Activated CD4-positive, alpha-beta T cell treated with anti-CD3 and anti-CD28 coated beads for 36 hours (primary cell): Measurements from ENCODE around the gene PNPLA7. TPM values are rescaled to one million over a fixed set of nuclear protein-coding genes. Genes with fewer than 3 reads are reported as not detected.

Source experiments
- ATAC-seq: fragments of 200-7000 bp; cut with Tn5 transposase; one replicate; pipeline ENCODE4 v1.10.0; 2021; ENCODE audit warnings: mild to moderate bottlenecking, moderate library complexity
- CTCF ChIA-PET: fragments of 350-600 bp; sonication (Branson Sonifier 250); formaldehyde crosslinking; loops from one replicate; lab custom pipeline; 2021; ENCODE audit warnings: antibody characterized with exemption; lab: Charles Lee
- POLR2A ChIA-PET: fragments of 350-600 bp; sonication (Branson Sonifier 250); formaldehyde crosslinking; loops from one replicate; lab custom pipeline; 2021; ENCODE audit warnings: antibody characterized with exemption, inconsistent platforms; lab: Charles Lee
- DNase-seq: peaks from one replicate; pipeline ENCODE4 v3.0.0-alpha.2; 2020
- H3K27ac Mint-ChIP-seq: one replicate; pipeline ENCODE4 v1.8.0; 2021; ENCODE audit warnings: mixed read lengths
- H3K27me3 Mint-ChIP-seq: one replicate; pipeline ENCODE4 v1.8.0; 2021; ENCODE audit warnings: mixed read lengths
- H3K36me3 Mint-ChIP-seq: one replicate; pipeline ENCODE4 v1.8.0; 2021; ENCODE audit warnings: low read depth, mixed read lengths
- H3K4me1 Mint-ChIP-seq: one replicate; pipeline ENCODE4 v1.8.0; 2021; ENCODE audit warnings: mixed read lengths
- H3K4me3 Mint-ChIP-seq: one replicate; pipeline ENCODE4 v1.8.0; 2021; ENCODE audit warnings: mild to moderate bottlenecking, moderate library complexity, mixed read lengths
- H3K9me3 Mint-ChIP-seq: one replicate; pipeline ENCODE4 v1.8.0; 2021; ENCODE audit warnings: low read depth, mixed read lengths
- intact Hi-C, 2 experiments: fragments of 100-400 bp; cut with DNase I in 1 of 2; cut with micrococcal nuclease in 1 of 2; formaldehyde crosslinking; loops; one replicate each; pipeline versions ENCODE4 v1.14.2 to v1.15.1; 2022 to 2024; cut with DNase I, micrococcal nuclease
- total RNA-seq, 2 experiments: library from RNA; stranded (reverse); gene quantifications; one replicate each; pipeline ENCODE4 v1.2.3, GENCODE V29; 2021

PNPLA7 gene
- total RNA-seq, 2 experiments from 2014 or later = 3.1 to 3.6 TPM

- H3K4me3 Mint-ChIP-seq = peak overlapping the region; percentile 77
- H3K27me3 Mint-ChIP-seq = no peaks in the 10 kb centered on the region
- ChIA-PET POLR2A (interaction anchor here (1.3 kb wide), 1 partner anchor 9 kb away, joined by 5 read pairs; no protein-coding TSS in a partner anchor), CTCF (interaction anchor here (1.0 kb wide), 1 partner anchor 39 kb away, joined by 3 read pairs; the partner anchor contains the start of genes EXD3 and NOXA1)
- H3K36me3 Mint-ChIP-seq = peaks cover 1% of the 10 kb centered on the region
- intact Hi-C loops = loop anchor here in 1 of 2 experiments (1.0 to 5.0 kb wide), 2 partner anchors 484 to 915 kb away; partner anchors contain the start of gene NOTCH1
- ATAC-seq (peak; percentile 79), DNase-seq (peak; percentile 91)
- H3K9me3 Mint-ChIP-seq = no peaks in the 10 kb centered on the region
- H3K27ac Mint-ChIP-seq = peak overlapping the region; percentile 83
- H3K4me1 Mint-ChIP-seq = peaks cover 19% of the 10 kb centered on the region
Measured at GRCh38 chr9:137461663-137462395, 88.4 kb downstream of the PNPLA7 start.

- CTCF ChIA-PET = interaction anchor here (1.0 kb wide), 1 partner anchor 38 kb away, joined by 3 read pairs; the partner anchor contains the start of genes EXD3 and NOXA1
- Mint-ChIP-seq H3K4me3 (peak overlapping the region; percentile 77), H3K27ac (no peak overlapping the region), H3K36me3 (peaks cover 4% of the 10 kb centered on the region), H3K9me3 (no peaks in the 10 kb centered on the region), H3K27me3 (no peaks in the 10 kb centered on the region), H3K4me1 (peaks cover 22% of the 10 kb centered on the region)
- POLR2A ChIA-PET = interaction anchor here (1.3 kb wide), 1 partner anchor 9 kb away, joined by 5 read pairs; no protein-coding TSS in a partner anchor
- intact Hi-C loops = loop anchor here in 1 of 2 experiments (1.0 to 5.0 kb wide), 2 partner anchors 483 to 914 kb away; partner anchors contain the start of gene NOTCH1
- DNase-seq = no peak
- ATAC-seq = no peak
Measured at GRCh38 chr9:137461316-137461662, 88.9 kb downstream of the PNPLA7 start.

- no peak for DNase-seq
- no peak for ATAC-seq
- CTCF ChIA-PET = interaction anchor here (1.0 kb wide), 1 partner anchor 17 kb away, joined by 4 read pairs; no protein-coding TSS in a partner anchor
- POLR2A ChIA-PET = no interaction called here
- Mint-ChIP-seq H3K36me3 (peaks cover 7% of the 10 kb centered on the region), H3K9me3 (no peaks in the 10 kb centered on the region), H3K27ac (no peak overlapping the region), H3K4me3 (peak overlapping the region; percentile 77), H3K27me3 (no peaks in the 10 kb centered on the region), H3K4me1 (peaks cover 24% of the 10 kb centered on the region)
- intact Hi-C loops = loop anchor here in 1 of 2 experiments (1.0 to 5.0 kb wide), 2 partner anchors 482 to 913 kb away; partner anchors contain the start of gene NOTCH1
Measured at GRCh38 chr9:137460363-137461315, 89.6 kb downstream of the PNPLA7 start.

GRCh38 chr9:137459601-137460362 lies 90.4 kb downstream of the PNPLA7 start:
- CTCF ChIA-PET = interaction anchor here (0.6 to 1.0 kb wide), 4 partner anchors 10 to 37 kb away, joined by 3 to 7 read pairs (median 4); partner anchors contain the start of genes EXD3 and NOXA1
- no peak for ATAC-seq
- intact Hi-C loops = loop anchor here in 1 of 2 experiments (1.0 to 10.0 kb wide), 13 partner anchors 33 to 1215 kb away; partner anchors contain the start of genes ARRDC1, DNLZ, EXD3 and MAN1B1
- Mint-ChIP-seq H3K27me3 (no peaks in the 10 kb centered on the region), H3K4me3 (peak overlapping the region; percentile 38), H3K36me3 (peaks cover 12% of the 10 kb centered on the region), H3K27ac (peak overlapping the region; percentile 78), H3K9me3 (no peaks in the 10 kb centered on the region), H3K4me1 (peaks cover 27% of the 10 kb centered on the region)
- peak; percentile 32 for DNase-seq
- POLR2A ChIA-PET = no interaction called here

GRCh38 chr9:137459152-137459600 lies 91.0 kb downstream of the PNPLA7 start, which contains the start of gene NSMF:
Gene NSMF, minus strand, starts transcription at chr9:137459334. Its CDS starts 232 bp downstream, at chr9:137459102.
- no peaks in the 10 kb centered on the region for H3K27me3 Mint-ChIP-seq
- DNase-seq (peak; percentile 98), ATAC-seq (peak; percentile 66)
- intact Hi-C loops = loop anchor here in 1 of 2 experiments (1.0 to 10.0 kb wide), 12 partner anchors 33 to 1214 kb away; partner anchors contain the start of genes ARRDC1, DNLZ, EXD3 and MAN1B1
- H3K27ac Mint-ChIP-seq = peak within 1 kb of the TSS; percentile 78
- H3K4me3 Mint-ChIP-seq = peak within 1 kb of the TSS; percentile 39
- no peaks in the 10 kb centered on the region for H3K9me3 Mint-ChIP-seq
- H3K36me3 Mint-ChIP-seq = peaks cover 17% of the 10 kb centered on the region
- POLR2A ChIA-PET = no interaction called here
- CTCF ChIA-PET = interaction anchor here (0.6 to 1.0 kb wide), 3 partner anchors 11 to 36 kb away, joined by 3 to 7 read pairs (median 3); partner anchors contain the start of genes EXD3 and NOXA1
- peaks cover 33% of the 10 kb centered on the region for H3K4me1 Mint-ChIP-seq

GRCh38 chr9:137458194-137459151 lies 91.7 kb downstream of the PNPLA7 start:
- Mint-ChIP-seq H3K36me3 (peaks cover 20% of the 10 kb centered on the region), H3K27me3 (no peaks in the 10 kb centered on the region), H3K4me3 (peak overlapping the region; percentile 39), H3K9me3 (no peaks in the 10 kb centered on the region), H3K27ac (no peak overlapping the region), H3K4me1 (peaks cover 37% of the 10 kb centered on the region)
- ATAC-seq (peak; percentile 5), DNase-seq (peak; percentile 42)
- intact Hi-C loops = loop anchor here in 1 of 2 experiments (1.0 to 10.0 kb wide), 12 partner anchors 34 to 1214 kb away; partner anchors contain the start of genes ARRDC1, DNLZ, EXD3 and MAN1B1
- POLR2A ChIA-PET = no interaction called here
- CTCF ChIA-PET = interaction anchor here (0.6 to 0.9 kb wide), 2 partner anchors 35 to 93 kb away, joined by 3 to 4 read pairs; partner anchors contain the start of genes EXD3, MRPL41 and NOXA1

- Mint-ChIP-seq H3K4me3 (peak overlapping the region; percentile 39), H3K27ac (no peak overlapping the region), H3K4me1 (peaks cover 34% of the 10 kb centered on the region), H3K36me3 (peaks cover 22% of the 10 kb centered on the region), H3K27me3 (no peaks in the 10 kb centered on the region), H3K9me3 (no peaks in the 10 kb centered on the region)
- DNase-seq (no peak), ATAC-seq (no peak)
- ChIA-PET CTCF (interaction anchor here (0.6 kb wide), 1 partner anchor 94 kb away, joined by 4 read pairs; the partner anchor contains the start of gene MRPL41), POLR2A (no interaction called here)
- intact Hi-C loops = loop anchor here in 1 of 2 experiments (2.0 to 10.0 kb wide), 2 partner anchors 371 to 1213 kb away; partner anchors contain the start of genes MAN1B1 and QSOX2
Measured at GRCh38 chr9:137457406-137458193, 92.6 kb downstream of the PNPLA7 start.

- peaks cover 27% of the 10 kb centered on the region for H3K36me3 Mint-ChIP-seq
- ATAC-seq (no peak), DNase-seq (no peak)
- H3K27me3 Mint-ChIP-seq = no peaks in the 10 kb centered on the region
- ChIA-PET CTCF (no interaction called here), POLR2A (no interaction called here)
- H3K9me3 Mint-ChIP-seq = no peaks in the 10 kb centered on the region
- peak overlapping the region; percentile 17 for H3K4me3 Mint-ChIP-seq
- intact Hi-C loops = loop anchor here in 1 of 2 experiments (10.0 kb wide), 1 partner anchor 1212 kb away; the partner anchor contains the start of gene QSOX2
- no peak overlapping the region for H3K27ac Mint-ChIP-seq
- H3K4me1 Mint-ChIP-seq = peaks cover 39% of the 10 kb centered on the region
Measured at GRCh38 chr9:137456864-137457405, 93.3 kb downstream of the PNPLA7 start.
